Loucy (cell line): Measurements from ENCODE around the gene TMEM245.
A peak's percentile ranks its signal among the peaks of the same experiment; 100 is the strongest.

Source experiments
- H2AFZ ChIP-seq: fragments of 200-600 bp; sonication (generic); 2 replicates; pipeline ENCODE4 v1.6.0; 2016; ENCODE audit warnings: antibody characterized with exemption, mild to moderate bottlenecking, low read length, moderate library complexity
- H3F3A ChIP-seq: fragments of 200-600 bp; 2 replicates; pipeline ENCODE4 v1.6.0; 2016; ENCODE audit warnings: antibody characterized with exemption, low read depth, mild to moderate bottlenecking
- H3K27me3 ChIP-seq: fragments of 200-600 bp; sonication (generic); 2 replicates; pipeline ENCODE4 v1.6.1; 2014; ENCODE audit warnings: low read length, mild to moderate bottlenecking; ENCODE audit not compliant: insufficient read depth, poor library complexity, severe bottlenecking
- H3K36me3 ChIP-seq: fragments of 200-600 bp; sonication (generic); 2 replicates; pipeline ENCODE4 v1.6.1; 2016; ENCODE audit warnings: low read length; ENCODE audit not compliant: insufficient read depth
- H3K4me1 ChIP-seq: fragments of 200-600 bp; sonication (generic); 2 replicates; pipeline ENCODE4 v1.5.1; 2014; ENCODE audit warnings: low read length, mild to moderate bottlenecking; ENCODE audit not compliant: insufficient read depth, poor library complexity, severe bottlenecking
- H3K4me2 ChIP-seq: fragments of 200-600 bp; sonication (generic); 2 replicates; pipeline ENCODE4 v1.6.0; 2014; ENCODE audit warnings: antibody characterized with exemption, low read length, low read depth, mild to moderate bottlenecking; ENCODE audit not compliant: poor library complexity, severe bottlenecking
- H3K4me3 ChIP-seq: fragments of 200-600 bp; sonication (generic); 2 replicates; pipeline ENCODE4 v1.5.1; 2014; ENCODE audit warnings: low read length, mild to moderate bottlenecking, mixed read lengths; ENCODE audit not compliant: poor library complexity, severe bottlenecking
- H3K79me2 ChIP-seq: fragments of 200-600 bp; sonication (generic); 2 replicates; pipeline ENCODE4 v1.6.1; 2014; ENCODE audit warnings: low read length; ENCODE audit not compliant: insufficient read depth
- H3K9ac ChIP-seq: fragments of 200-600 bp; sonication (generic); 2 replicates; pipeline ENCODE4 v1.6.0; 2014; ENCODE audit warnings: mild to moderate bottlenecking, low read depth, low read length, moderate library complexity; ENCODE audit not compliant: poor library complexity, severe bottlenecking
- H3K9me2 ChIP-seq: fragments of 200-600 bp; sonication (generic); replicated peaks from 2 replicates; pipeline ENCODE4 v1.6.1; 2016; ENCODE audit warnings: low read depth, low read length, mixed read lengths
- H3K9me3 ChIP-seq: fragments of 200-600 bp; sonication (generic); 2 replicates; pipeline ENCODE4 v1.6.1; 2014; ENCODE audit warnings: mild to moderate bottlenecking, antibody characterized with exemption, low read length, low read depth; ENCODE audit not compliant: insufficient read depth
- H4K20me1 ChIP-seq: fragments of 200-600 bp; sonication (generic); 2 replicates; pipeline ENCODE4 v1.6.0; 2014; ENCODE audit warnings: antibody characterized with exemption, low read length, mild to moderate bottlenecking; ENCODE audit not compliant: insufficient read depth, poor library complexity, severe bottlenecking
- CTCF ChIP-seq: fragments of 200-600 bp; sonication (generic); conservative IDR thresholded peaks from 2 replicates; pipeline ENCODE4 v1.5.1; 2014; ENCODE audit warnings: mild to moderate bottlenecking, antibody characterized with exemption, low read length
- EZH2phosphoT487 ChIP-seq: fragments of 200-600 bp; IDR thresholded peaks from 2 replicates; pipeline ENCODE4 v1.6.1; 2018; ENCODE audit warnings: antibody characterized with exemption, mild to moderate bottlenecking, moderate library complexity, borderline replicate concordance

TMEM245 gene

GRCh38 chr9:109108318-109108717 is 11.4 kb downstream of the TMEM245 start:
- Histone ChIP-seq H3F3A (no peaks in the 10 kb centered on the region), H4K20me1 (peaks cover 60% of the 10 kb centered on the region), H3K4me2 (peak overlapping the region; percentile 87), H3K4me1 (peaks cover 47% of the 10 kb centered on the region), H3K4me3 (peak overlapping the region; percentile 23), H3K36me3 (peaks cover 22% of the 10 kb centered on the region), H3K9ac (no peak overlapping the region), H3K27me3 (no peaks in the 10 kb centered on the region), H3K9me3 (peaks cover 5% of the 10 kb centered on the region; the same call in 1 of the 2 replicates), H3K79me2 (peaks cover 97% of the 10 kb centered on the region), H2AFZ (no peak overlapping the region), H3K9me2 (no peaks in the 10 kb centered on the region)
- TF ChIP-seq EZH2phosphoT487 = no peak
- no peak for TF ChIP-seq CTCF

GRCh38 chr9:109107402-109108240 is 12.1 kb downstream of the TMEM245 start:
- peak overlapping the region; percentile 23 for H3K4me3 ChIP-seq
- TF ChIP-seq EZH2phosphoT487 (no peak), CTCF (no peak)
- H3K36me3 ChIP-seq = peaks cover 29% of the 10 kb centered on the region
- H3F3A ChIP-seq = peaks cover under 1% of the 10 kb centered on the region; the same call in 1 of the 2 replicates
- no peak overlapping the region for H2AFZ ChIP-seq
- peaks cover 55% of the 10 kb centered on the region for H4K20me1 ChIP-seq
- no peak overlapping the region for H3K9ac ChIP-seq
- peak overlapping the region; percentile 87 for H3K4me2 ChIP-seq
- H3K9me2 ChIP-seq = no peaks in the 10 kb centered on the region
- peaks cover 9% of the 10 kb centered on the region; the same call in 1 of the 2 replicates for H3K9me3 ChIP-seq
- peaks cover 97% of the 10 kb centered on the region for H3K79me2 ChIP-seq
- H3K27me3 ChIP-seq = no peaks in the 10 kb centered on the region
- H3K4me1 ChIP-seq = peaks cover 44% of the 10 kb centered on the region

GRCh38 chr9:109101810-109102209 is 17.9 kb downstream of the TMEM245 start:
- H3K9me2 ChIP-seq = no peaks in the 10 kb centered on the region
- peaks cover 42% of the 10 kb centered on the region for H4K20me1 ChIP-seq
- H3K27me3 ChIP-seq = no peaks in the 10 kb centered on the region
- peaks cover 54% of the 10 kb centered on the region for H3K36me3 ChIP-seq
- H3K4me2 ChIP-seq = peak overlapping the region; percentile 80
- H3K9me3 ChIP-seq = peaks cover 9% of the 10 kb centered on the region; the same call in 1 of the 2 replicates
- H3K79me2 ChIP-seq = peaks cover 92% of the 10 kb centered on the region
- peak overlapping the region; percentile 60 for H3K9ac ChIP-seq
- H3K4me1 ChIP-seq = peaks cover 30% of the 10 kb centered on the region
- peaks cover 3% of the 10 kb centered on the region; the same call in 1 of the 2 replicates for H3F3A ChIP-seq
- TF ChIP-seq CTCF (no peak), EZH2phosphoT487 (no peak)
- H3K4me3 ChIP-seq = peak overlapping the region; percentile 58
- H2AFZ ChIP-seq = no peak overlapping the region
